Duodenal mucosa (tissue), 2 donors: ENCODE results near the gene TRMT44.

ENCODE experiments used
- H3K27ac ChIP-seq: one replicate; pipeline ENCODE4 v1.7.0; 2013; ENCODE audit warnings: low read depth, low read length
- H3K27me3 ChIP-seq, 2 donors: one replicate each; pipeline ENCODE4 v1.7.0; 2013; ENCODE audit warnings: low read length in 2 of 2, control low read depth in 1 of 2; ENCODE audit not compliant: insufficient read depth in 2 of 2, control insufficient read depth in 1 of 2
- H3K36me3 ChIP-seq, 2 donors: one replicate each; pipeline ENCODE4 v1.7.0; 2013; ENCODE audit warnings: low read length in 2 of 2, control low read depth in 1 of 2; ENCODE audit not compliant: insufficient read depth in 2 of 2, control insufficient read depth in 1 of 2
- H3K4me1 ChIP-seq, 2 donors: one replicate each; pipeline ENCODE4 v1.7.0; 2013; ENCODE audit warnings: low read length in 2 of 2, control low read depth in 1 of 2; ENCODE audit not compliant: insufficient read depth in 2 of 2, control insufficient read depth in 1 of 2
- H3K4me3 ChIP-seq, 2 donors: one replicate each; pipeline ENCODE4 v1.7.0; 2013; ENCODE audit warnings: low read length in 2 of 2, low read depth in 1 of 2
- H3K9ac ChIP-seq, 2 donors: one replicate each; pipeline ENCODE4 v1.7.0; 2013; ENCODE audit warnings: low read length in 2 of 2, low read depth in 1 of 2
- H3K9me3 ChIP-seq, 2 donors: one replicate each; pipeline ENCODE4 v1.7.0; 2013; ENCODE audit warnings: low read length in 2 of 2, control low read depth in 1 of 2; ENCODE audit not compliant: control insufficient read depth in 1 of 2

Gene TRMT44

GRCh38 chr4:8516061-8516573 is 75.5 kb downstream of the TRMT44 start:
- H3K27ac ChIP-seq = no peak overlapping the region
- no peak overlapping the region for H3K4me3 ChIP-seq
- peaks cover 2 to 9% of the 10 kb centered on the region in 2 donors for H3K9me3 ChIP-seq
- H3K9ac ChIP-seq = no peak overlapping the region
- no peaks in the 10 kb centered on the region for H3K4me1 ChIP-seq
- H3K36me3 ChIP-seq = no peaks in the 10 kb centered on the region
- no peaks in the 10 kb centered on the region for H3K27me3 ChIP-seq

GRCh38 chr4:8516996-8517550 is 76.5 kb downstream of the TRMT44 start:
- Histone ChIP-seq H3K4me3 (no peak overlapping the region), H3K36me3 (no peaks in the 10 kb centered on the region), H3K27ac (no peak overlapping the region), H3K9ac (no peak overlapping the region), H3K4me1 (no peaks in the 10 kb centered on the region), H3K27me3 (no peaks in the 10 kb centered on the region), H3K9me3 (peaks cover 5 to 9% of the 10 kb centered on the region in 2 donors)

- H3K4me3 ChIP-seq = no peak overlapping the region
- peaks cover 5 to 9% of the 10 kb centered on the region in 2 donors for H3K9me3 ChIP-seq
- no peaks in the 10 kb centered on the region for H3K4me1 ChIP-seq
- H3K36me3 ChIP-seq = no peaks in the 10 kb centered on the region
- H3K27me3 ChIP-seq = no peaks in the 10 kb centered on the region
- no peak overlapping the region for H3K27ac ChIP-seq
- H3K9ac ChIP-seq = no peak overlapping the region
These were observed 77.4 kb downstream of the TRMT44 start for GRCh38 chr4:8517946-8518345.

- Histone ChIP-seq H3K4me3 (no peak overlapping the region), H3K27me3 (no peaks in the 10 kb centered on the region), H3K4me1 (no peaks in the 10 kb centered on the region), H3K27ac (no peak overlapping the region), H3K9ac (no peak overlapping the region), H3K36me3 (no peaks in the 10 kb centered on the region), H3K9me3 (peaks cover 5 to 9% of the 10 kb centered on the region in 2 donors)
These were observed 81.9 kb downstream of the TRMT44 start for GRCh38 chr4:8522160-8523120.

GRCh38 chr4:8523175-8523574 is 82.6 kb downstream of the TRMT44 start:
- H3K27me3 ChIP-seq = no peaks in the 10 kb centered on the region
- no peaks in the 10 kb centered on the region for H3K4me1 ChIP-seq
- H3K36me3 ChIP-seq = no peaks in the 10 kb centered on the region
- no peak overlapping the region for H3K27ac ChIP-seq
- H3K4me3 ChIP-seq = no peak overlapping the region
- peaks cover 5 to 9% of the 10 kb centered on the region in 2 donors for H3K9me3 ChIP-seq
- H3K9ac ChIP-seq = no peak overlapping the region

- peaks cover 5 to 9% of the 10 kb centered on the region in 2 donors for H3K9me3 ChIP-seq
These were observed 83.2 kb downstream of the TRMT44 start for GRCh38 chr4:8523766-8524165.

GRCh38 chr4:8524595-8525382 is 84.2 kb downstream of the TRMT44 start:
- no peak overlapping the region for H3K9ac ChIP-seq
- no peaks in the 10 kb centered on the region for H3K36me3 ChIP-seq
- no peak overlapping the region for H3K27ac ChIP-seq
- no peaks in the 10 kb centered on the region for H3K27me3 ChIP-seq
- peaks cover 5 to 9% of the 10 kb centered on the region in 2 donors for H3K9me3 ChIP-seq
- H3K4me3 ChIP-seq = no peak overlapping the region
- no peaks in the 10 kb centered on the region for H3K4me1 ChIP-seq

More at GRCh38 chr4:8523766-8524165, 83.2 kb downstream of the TRMT44 start:
- H3K27me3 ChIP-seq = no peaks in the 10 kb centered on the region
- H3K36me3 ChIP-seq = no peaks in the 10 kb centered on the region
- no peaks in the 10 kb centered on the region for H3K4me1 ChIP-seq
- no peak overlapping the region for H3K4me3 ChIP-seq
- H3K27ac ChIP-seq = no peak overlapping the region
- H3K9ac ChIP-seq = no peak overlapping the region

- Histone ChIP-seq H3K27me3 (no peaks in the 10 kb centered on the region), H3K27ac (no peak overlapping the region), H3K4me1 (no peaks in the 10 kb centered on the region), H3K36me3 (no peaks in the 10 kb centered on the region), H3K9ac (no peak overlapping the region), H3K4me3 (no peak overlapping the region), H3K9me3 (peaks cover 2 to 5% of the 10 kb centered on the region in 2 donors)
These were observed 85.0 kb downstream of the TRMT44 start for GRCh38 chr4:8525383-8526120.
